BE2C (cell line): ENCODE data around the gene NHLRC2.
A peak's percentile ranks its signal among the peaks of the same experiment; 100 is the strongest.

Source experiments
- DNase-seq: peaks from one replicate; pipeline ENCODE4 v3.0.0-alpha.2; 2020
- H3K27me3 ChIP-seq: fragments of 250-450 bp; sonication (Bioruptor Pico); 2 replicates; pipeline ENCODE4 v1.5.1; 2020; ENCODE audit warnings: mild to moderate bottlenecking
- H3K36me3 ChIP-seq: fragments of 250-450 bp; sonication (Bioruptor Pico); 2 replicates; pipeline ENCODE4 v1.5.1; 2020; ENCODE audit warnings: mild to moderate bottlenecking
- H3K4me1 ChIP-seq: fragments of 250-450 bp; sonication (Bioruptor Pico); 2 replicates; pipeline ENCODE4 v1.5.1; 2020
- H3K4me3 ChIP-seq: 2 replicates; pipeline ENCODE4 v1.5.1; 2011; ENCODE audit warnings: low read depth, low read length
- H3K9me3 ChIP-seq: fragments of 250-450 bp; sonication (Bioruptor Pico); 2 replicates; pipeline ENCODE4 v1.5.1; 2020
- CTCF ChIP-seq: IDR thresholded peaks from 2 replicates; pipeline ENCODE4 v1.5.1; 2012; ENCODE audit warnings: mild to moderate bottlenecking, low read depth, low read length

The NHLRC2 gene

GRCh38 chr10:113945075-113945686 is 90.7 kb downstream of the NHLRC2 start:
- no peak overlapping the region for H3K4me3 ChIP-seq
- no peaks in the 10 kb centered on the region for H3K36me3 ChIP-seq
- peaks cover 1% of the 10 kb centered on the region; the same call in 1 of the 2 replicates for H3K27me3 ChIP-seq
- H3K9me3 ChIP-seq: no peaks in the 10 kb centered on the region
- DNase-seq: no peak
- peaks cover 5% of the 10 kb centered on the region; the same call in 1 of the 2 replicates for H3K4me1 ChIP-seq
- TF ChIP-seq CTCF: no peak

- no peak for TF ChIP-seq CTCF
- no peaks in the 10 kb centered on the region for H3K27me3 ChIP-seq
- H3K36me3 ChIP-seq: no peaks in the 10 kb centered on the region
- peaks cover 5% of the 10 kb centered on the region; the same call in 1 of the 2 replicates for H3K4me1 ChIP-seq
- no peaks in the 10 kb centered on the region for H3K9me3 ChIP-seq
- H3K4me3 ChIP-seq: no peak overlapping the region
- DNase-seq: no peak
These were observed 91.2 kb downstream of the NHLRC2 start for GRCh38 chr10:113945687-113946085.

GRCh38 chr10:113947184-113948041 is 93.0 kb downstream of the NHLRC2 start:
- no peak overlapping the region for H3K4me3 ChIP-seq
- no peaks in the 10 kb centered on the region for H3K36me3 ChIP-seq
- peak; percentile 59 for DNase-seq
- TF ChIP-seq CTCF: no peak
- peaks cover 5% of the 10 kb centered on the region; the same call in 1 of the 2 replicates for H3K4me1 ChIP-seq
- no peaks in the 10 kb centered on the region for H3K27me3 ChIP-seq
- H3K9me3 ChIP-seq: no peaks in the 10 kb centered on the region

- H3K27me3 ChIP-seq: no peaks in the 10 kb centered on the region
- DNase-seq: no peak
- H3K36me3 ChIP-seq: no peaks in the 10 kb centered on the region
- H3K4me1 ChIP-seq: peaks cover 5% of the 10 kb centered on the region; the same call in 1 of the 2 replicates
- no peak for TF ChIP-seq CTCF
- H3K4me3 ChIP-seq: no peak overlapping the region
- H3K9me3 ChIP-seq: no peaks in the 10 kb centered on the region
These were observed 93.6 kb downstream of the NHLRC2 start for GRCh38 chr10:113948048-113948447.

GRCh38 chr10:113950268-113950667 is 95.8 kb downstream of the NHLRC2 start:
- no peak for TF ChIP-seq CTCF
- no peaks in the 10 kb centered on the region for H3K36me3 ChIP-seq
- H3K9me3 ChIP-seq: no peaks in the 10 kb centered on the region
- H3K4me1 ChIP-seq: peaks cover 5% of the 10 kb centered on the region; the same call in 1 of the 2 replicates
- no peaks in the 10 kb centered on the region for H3K27me3 ChIP-seq
- no peak for DNase-seq
- H3K4me3 ChIP-seq: no peak overlapping the region
